Neutrophil (primary cell): ENCODE data around the gene PFDN1.

Source experiments
- H3K27ac ChIP-seq: fragments of 200-600 bp; sonication (generic); 2 replicates; pipeline ENCODE4 v1.5.1; 2016; ENCODE audit warnings: mild to moderate bottlenecking, moderate library complexity
- H3K27me3 ChIP-seq: fragments of 200-600 bp; sonication (generic); 2 replicates; pipeline ENCODE4 v1.6.0; 2016; ENCODE audit warnings: mild to moderate bottlenecking
- H3K36me3 ChIP-seq: fragments of 200-600 bp; sonication (generic); 2 replicates; pipeline ENCODE4 v1.5.1; 2017
- H3K4me1 ChIP-seq, 2 experiments: fragments of 200-600 bp in 1 of 2; sonication (generic) in 1 of 2; 1 replicate in 1 of 2; 2 replicates in 1 of 2; pipeline versions ENCODE4 v1.5.1 to v1.6.1; 2013 to 2016; ENCODE audit warnings: low read depth in 1 of 2, low read length in 1 of 2, mild to moderate bottlenecking in 1 of 2, moderate library complexity in 1 of 2; ENCODE audit not compliant: control insufficient read depth in 1 of 2, insufficient read depth in 1 of 2
- H3K4me3 ChIP-seq, 2 experiments: fragments of 200-600 bp in 1 of 2; sonication (generic) in 1 of 2; 1 replicate in 1 of 2; 2 replicates in 1 of 2; pipeline ENCODE4 v1.5.1; 2013 to 2016; ENCODE audit warnings: low read depth in 1 of 2, low read length in 1 of 2, mild to moderate bottlenecking in 1 of 2, moderate library complexity in 1 of 2
- H3K9me3 ChIP-seq: fragments of 200-600 bp; sonication (generic); 2 replicates; pipeline ENCODE4 v1.5.1; 2016
- TF ChIP-seq, protein P1 (sequence below): fragments of 200-600 bp; sonication (generic); IDR thresholded peaks from 2 replicates; pipeline ENCODE4 v1.5.1; 2016; ENCODE audit warnings: antibody characterized with exemption

The PFDN1 gene

DNA sequence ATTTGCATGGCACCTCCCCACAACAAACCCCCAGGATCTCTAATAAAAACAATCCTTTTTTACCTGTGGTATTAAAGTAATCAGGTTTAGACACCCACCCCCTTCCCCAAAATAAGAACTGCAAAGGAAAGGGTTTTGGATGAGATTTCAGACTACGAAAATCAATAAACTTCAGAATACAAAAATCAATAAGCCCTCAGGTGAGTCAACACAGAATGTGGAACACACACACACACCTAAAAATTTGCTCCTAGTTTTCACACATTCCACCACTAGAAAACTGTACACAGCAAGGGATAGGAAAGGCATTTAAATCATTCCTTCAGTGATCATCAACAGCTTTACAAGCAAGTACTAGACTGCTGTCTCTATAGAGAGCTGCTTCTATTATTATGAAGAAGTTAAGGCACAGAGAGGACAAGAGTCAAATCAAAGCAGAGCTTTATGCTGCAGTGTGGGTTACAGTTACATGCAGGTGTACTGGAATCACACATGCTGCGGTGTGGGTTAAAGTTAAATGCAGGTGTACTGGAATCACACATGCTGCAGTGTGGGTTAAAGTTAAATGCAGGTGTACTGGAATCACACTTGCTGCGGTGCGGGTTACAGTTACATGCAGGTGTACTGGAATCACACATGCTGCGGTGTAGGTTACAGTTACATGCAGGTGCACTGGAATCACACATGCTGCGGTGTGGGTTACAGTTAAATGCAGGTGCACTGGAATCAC lies 36.3 kb downstream of the PFDN1 start:
- Histone ChIP-seq H3K4me3 (no peak overlapping the region), H3K27me3 (no peaks in the 10 kb centered on the region), H3K9me3 (no peaks in the 10 kb centered on the region), H3K27ac (no peak overlapping the region), H3K36me3 (peaks cover 34% of the 10 kb centered on the region), H3K4me1 (no peaks in the 10 kb centered on the region)
- TF ChIP-seq, protein P1, sequence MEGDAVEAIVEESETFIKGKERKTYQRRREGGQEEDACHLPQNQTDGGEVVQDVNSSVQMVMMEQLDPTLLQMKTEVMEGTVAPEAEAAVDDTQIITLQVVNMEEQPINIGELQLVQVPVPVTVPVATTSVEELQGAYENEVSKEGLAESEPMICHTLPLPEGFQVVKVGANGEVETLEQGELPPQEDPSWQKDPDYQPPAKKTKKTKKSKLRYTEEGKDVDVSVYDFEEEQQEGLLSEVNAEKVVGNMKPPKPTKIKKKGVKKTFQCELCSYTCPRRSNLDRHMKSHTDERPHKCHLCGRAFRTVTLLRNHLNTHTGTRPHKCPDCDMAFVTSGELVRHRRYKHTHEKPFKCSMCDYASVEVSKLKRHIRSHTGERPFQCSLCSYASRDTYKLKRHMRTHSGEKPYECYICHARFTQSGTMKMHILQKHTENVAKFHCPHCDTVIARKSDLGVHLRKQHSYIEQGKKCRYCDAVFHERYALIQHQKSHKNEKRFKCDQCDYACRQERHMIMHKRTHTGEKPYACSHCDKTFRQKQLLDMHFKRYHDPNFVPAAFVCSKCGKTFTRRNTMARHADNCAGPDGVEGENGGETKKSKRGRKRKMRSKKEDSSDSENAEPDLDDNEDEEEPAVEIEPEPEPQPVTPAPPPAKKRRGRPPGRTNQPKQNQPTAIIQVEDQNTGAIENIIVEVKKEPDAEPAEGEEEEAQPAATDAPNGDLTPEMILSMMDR: no peak

DNA sequence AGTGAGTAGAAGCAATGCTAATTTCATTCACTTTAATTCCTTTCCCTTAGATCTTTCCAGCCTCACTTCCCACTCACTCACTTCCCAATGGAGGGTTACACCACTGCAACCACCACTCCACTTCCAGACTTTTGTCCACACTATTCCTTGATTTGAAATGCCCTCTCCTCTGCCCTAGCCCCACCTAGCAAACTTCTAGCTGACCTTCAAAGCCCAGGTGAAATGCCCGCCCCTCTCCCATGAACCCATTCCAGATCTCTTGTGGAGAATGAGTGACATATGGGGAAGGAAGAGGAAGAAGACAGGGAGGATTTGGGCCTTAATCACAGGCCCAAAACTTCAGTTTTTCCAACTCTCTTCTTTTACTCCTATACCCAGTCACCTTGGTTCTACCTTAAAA lies 37.1 kb downstream of the PFDN1 start:
- TF ChIP-seq, protein P1: no peak
- H3K4me3 ChIP-seq: no peak overlapping the region
- no peaks in the 10 kb centered on the region for H3K27me3 ChIP-seq
- no peaks in the 10 kb centered on the region for H3K4me1 ChIP-seq
- H3K9me3 ChIP-seq: no peaks in the 10 kb centered on the region
- peaks cover 34% of the 10 kb centered on the region for H3K36me3 ChIP-seq
- no peak overlapping the region for H3K27ac ChIP-seq

DNA sequence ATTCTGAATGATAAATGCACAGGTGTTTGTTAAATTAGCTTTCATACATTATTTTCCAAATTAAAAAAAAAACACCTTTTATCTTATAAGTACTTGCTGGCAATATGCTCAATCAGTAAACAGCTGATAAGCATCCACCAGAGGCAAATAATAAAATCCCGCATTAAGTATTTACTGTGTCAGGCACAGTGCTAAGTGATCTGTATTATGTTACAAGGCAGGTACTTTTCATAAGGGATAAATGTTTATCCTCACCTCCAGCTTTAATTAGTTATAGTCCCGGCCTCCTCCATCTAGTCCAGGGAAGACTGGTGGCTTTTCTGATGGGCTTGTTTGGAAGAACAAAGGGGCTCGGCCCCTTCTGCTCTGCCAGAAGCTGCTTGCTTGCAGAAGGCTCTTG lies 40.1 kb downstream of the PFDN1 start:
- TF ChIP-seq, protein P1: no peak
- H3K9me3 ChIP-seq: no peaks in the 10 kb centered on the region
- H3K36me3 ChIP-seq: peaks cover 46% of the 10 kb centered on the region
- H3K4me1 ChIP-seq: peaks cover 6 to 7% of the 10 kb centered on the region in 2 experiments
- H3K4me3 ChIP-seq: no peak overlapping the region
- H3K27ac ChIP-seq: no peak overlapping the region
- no peaks in the 10 kb centered on the region for H3K27me3 ChIP-seq

DNA sequence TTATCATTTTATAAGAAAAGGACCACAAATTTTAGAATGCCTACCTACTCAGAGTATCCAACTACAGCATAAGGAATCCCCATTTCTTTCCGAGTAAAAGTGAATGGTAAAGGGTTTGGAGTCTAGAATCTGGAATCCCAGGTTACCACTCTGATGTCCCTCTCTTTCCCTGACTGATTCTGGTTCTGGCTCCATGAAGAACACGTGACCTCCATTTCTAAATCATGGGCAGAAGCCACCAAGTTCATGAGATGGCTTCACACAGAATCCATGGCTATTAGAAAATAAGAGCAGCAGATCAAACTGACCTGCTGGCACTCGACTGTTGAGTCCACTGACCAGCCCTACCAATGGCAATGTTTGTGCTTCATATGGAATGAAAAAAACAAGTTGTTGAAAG lies 40.7 kb downstream of the PFDN1 start:
- Histone ChIP-seq H3K36me3 (peaks cover 49% of the 10 kb centered on the region), H3K4me1 (peaks cover 6 to 7% of the 10 kb centered on the region in 2 experiments), H3K27me3 (no peaks in the 10 kb centered on the region), H3K4me3 (no peak overlapping the region), H3K27ac (peak overlapping the region; percentile 3), H3K9me3 (no peaks in the 10 kb centered on the region)
- TF ChIP-seq, protein P1: no peak

DNA sequence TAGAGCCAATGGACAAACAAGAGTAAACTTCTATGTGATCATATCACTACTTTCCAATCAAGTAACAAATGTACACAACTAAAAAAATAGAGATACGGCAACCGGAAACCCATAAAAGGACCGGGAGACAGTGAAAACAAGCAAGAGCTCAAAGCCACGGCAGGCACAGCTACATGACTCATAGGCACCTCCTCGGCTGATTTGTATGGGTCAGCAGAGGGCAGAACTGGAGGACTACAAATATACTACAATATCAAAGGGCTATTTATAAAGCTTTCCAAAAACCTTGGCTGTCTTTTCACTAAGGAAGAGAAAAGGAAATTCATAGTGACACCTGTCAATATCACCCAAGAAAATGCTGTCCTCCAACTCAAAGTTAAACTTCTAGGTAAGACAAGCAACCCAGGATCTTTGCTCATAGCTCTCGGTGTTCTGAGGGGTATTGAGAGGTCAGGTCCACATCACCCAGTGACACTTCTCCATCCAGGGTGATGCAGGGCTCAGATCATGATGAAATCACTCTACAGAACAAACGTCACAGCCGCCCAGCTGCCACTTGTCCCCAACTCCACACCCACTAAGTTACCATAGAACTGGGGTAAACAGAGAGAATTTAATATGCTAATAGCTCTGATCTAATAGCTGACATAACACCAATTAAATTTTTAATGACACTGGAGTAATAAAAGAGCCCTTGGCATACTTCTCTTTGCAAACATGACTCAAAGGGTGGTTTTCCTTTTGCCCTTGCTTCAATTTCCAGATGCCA lies 41.3 kb downstream of the PFDN1 start:
- peaks cover 6 to 7% of the 10 kb centered on the region in 2 experiments for H3K4me1 ChIP-seq
- H3K4me3 ChIP-seq: no peak overlapping the region
- peaks cover 46% of the 10 kb centered on the region for H3K36me3 ChIP-seq
- H3K27me3 ChIP-seq: no peaks in the 10 kb centered on the region
- TF ChIP-seq, protein P1: no peak
- H3K9me3 ChIP-seq: no peaks in the 10 kb centered on the region
- peak overlapping the region; percentile 3 for H3K27ac ChIP-seq
